Neuronal stem cell (in vitro differentiated cells): ENCODE data around the gene HOXD9.

Experiments used
- DNase-seq: peaks from one replicate; pipeline ENCODE4 v3.0.0-alpha.2; 2013; ENCODE audit warnings: low spot score
- H2AFZ ChIP-seq: one replicate; pipeline ENCODE4 v1.6.1; 2013; ENCODE audit warnings: mild to moderate bottlenecking, low read length, inconsistent platforms
- H2AK5ac ChIP-seq: 2 replicates; pipeline ENCODE4 v1.6.1; 2013; ENCODE audit warnings: low read depth, mild to moderate bottlenecking, inconsistent platforms, low read length, moderate library complexity, mixed read lengths
- H2BK120ac ChIP-seq: 2 replicates; pipeline ENCODE4 v1.6.1; 2013; ENCODE audit warnings: low read depth, mild to moderate bottlenecking, inconsistent platforms, low read length, moderate library complexity, mixed read lengths
- H2BK12ac ChIP-seq: one replicate; pipeline ENCODE4 v1.6.1; 2013; ENCODE audit warnings: low read length, inconsistent platforms
- H2BK15ac ChIP-seq: 2 replicates; pipeline ENCODE4 v1.6.1; 2013; ENCODE audit warnings: mild to moderate bottlenecking, low read length, inconsistent platforms, mixed read lengths
- H2BK5ac ChIP-seq: one replicate; pipeline ENCODE4 v1.6.1; 2013; ENCODE audit warnings: inconsistent platforms, mild to moderate bottlenecking, low read length, moderate library complexity
- H3K14ac ChIP-seq: one replicate; pipeline ENCODE4 v1.6.1; 2013; ENCODE audit warnings: low read length, inconsistent platforms
- H3K18ac ChIP-seq: 2 replicates; pipeline ENCODE4 v1.6.1; 2013; ENCODE audit warnings: low read length, inconsistent platforms
- H3K23ac ChIP-seq: 2 replicates; pipeline ENCODE4 v1.6.1; 2013; ENCODE audit warnings: low read depth, mild to moderate bottlenecking, mixed read lengths, low read length, inconsistent platforms; ENCODE audit not compliant: poor library complexity
- H3K27ac ChIP-seq: replicated peaks from 3 replicates; pipeline ENCODE4 v1.5.1; 2013; ENCODE audit warnings: low read length, inconsistent platforms
- H3K27me3 ChIP-seq, 3 experiments: 2 replicates each; pipeline ENCODE4 v1.6.1; 2013; ENCODE audit warnings: low read length in 3 of 3, mild to moderate bottlenecking in 2 of 3, inconsistent platforms in 1 of 3, low read depth in 1 of 3, mixed read lengths in 1 of 3, moderate library complexity in 1 of 3; ENCODE audit not compliant: control insufficient read depth in 3 of 3, insufficient read depth in 3 of 3
- H3K36me3 ChIP-seq, 2 donors: replicated peaks in 1 of 2; 2 replicates each; pipeline ENCODE4 v1.6.1; 2013; ENCODE audit warnings: low read length in 2 of 2; ENCODE audit not compliant: control insufficient read depth in 2 of 2, insufficient read depth in 2 of 2
- H3K4ac ChIP-seq: 2 replicates; pipeline ENCODE4 v1.6.1; 2013; ENCODE audit warnings: inconsistent platforms, mild to moderate bottlenecking, low read length, moderate library complexity
- H3K4me1 ChIP-seq, 2 donors: 1 replicate in 1 of 2; 2 replicates in 1 of 2; pipeline ENCODE4 v1.6.1; 2013; ENCODE audit warnings: low read length in 2 of 2, low read depth in 1 of 2; ENCODE audit not compliant: control insufficient read depth in 2 of 2, insufficient read depth in 1 of 2
- H3K4me2 ChIP-seq: one replicate; pipeline ENCODE4 v1.6.1; 2013; ENCODE audit warnings: mild to moderate bottlenecking, low read length, inconsistent platforms; ENCODE audit not compliant: insufficient read depth, poor library complexity, severe bottlenecking
- H3K4me3 ChIP-seq, 2 donors: 2 replicates each; pipeline ENCODE4 v1.5.1; 2013; ENCODE audit warnings: low read length in 2 of 2, mild to moderate bottlenecking in 2 of 2, inconsistent platforms in 1 of 2, moderate library complexity in 1 of 2
- H3K79me1 ChIP-seq: one replicate; pipeline ENCODE4 v1.6.1; 2013; ENCODE audit warnings: low read depth, mild to moderate bottlenecking, inconsistent platforms, low read length, moderate library complexity
- H3K9ac ChIP-seq: one replicate; pipeline ENCODE4 v1.6.1; 2013; ENCODE audit warnings: mild to moderate bottlenecking, low read depth, low read length, inconsistent platforms; ENCODE audit not compliant: poor library complexity
- H3K9me3 ChIP-seq, 2 donors: replicated peaks in 1 of 2; 2 replicates each; pipeline versions ENCODE3 to v1.6.1; 2013; ENCODE audit warnings: low read length in 2 of 2, mild to moderate bottlenecking in 2 of 2, inconsistent platforms in 1 of 2, low read depth in 1 of 2, mixed read lengths in 1 of 2, moderate library complexity in 1 of 2; ENCODE audit not compliant: control insufficient read depth in 2 of 2, insufficient read depth in 1 of 2
- H4K8ac ChIP-seq: one replicate; pipeline ENCODE4 v1.6.1; 2013; ENCODE audit warnings: low read depth, mild to moderate bottlenecking, inconsistent platforms, low read length, moderate library complexity
- H4K91ac ChIP-seq: one replicate; pipeline ENCODE4 v1.6.1; 2013; ENCODE audit warnings: low read length, low read depth, mild to moderate bottlenecking, inconsistent platforms; ENCODE audit not compliant: poor library complexity
- WGBS, 2 donors: extraction: QIAGEN DNeasy Blood & Tissue Kit; methylation state at CpG; one replicate each; pipeline ENCODE4 v1.1.7; 2013; ENCODE audit warnings: missing lambda C conversion rate in 2 of 2, mixed read lengths in 1 of 2; ENCODE audit not compliant: insufficient read length in 2 of 2, insufficient replicate concordance in 1 of 2; ENCODE audit errors: extremely low coverage in 2 of 2; 5-methylcytosine and 5-hydroxymethylcytosine counted together

The HOXD9 gene

DNA sequence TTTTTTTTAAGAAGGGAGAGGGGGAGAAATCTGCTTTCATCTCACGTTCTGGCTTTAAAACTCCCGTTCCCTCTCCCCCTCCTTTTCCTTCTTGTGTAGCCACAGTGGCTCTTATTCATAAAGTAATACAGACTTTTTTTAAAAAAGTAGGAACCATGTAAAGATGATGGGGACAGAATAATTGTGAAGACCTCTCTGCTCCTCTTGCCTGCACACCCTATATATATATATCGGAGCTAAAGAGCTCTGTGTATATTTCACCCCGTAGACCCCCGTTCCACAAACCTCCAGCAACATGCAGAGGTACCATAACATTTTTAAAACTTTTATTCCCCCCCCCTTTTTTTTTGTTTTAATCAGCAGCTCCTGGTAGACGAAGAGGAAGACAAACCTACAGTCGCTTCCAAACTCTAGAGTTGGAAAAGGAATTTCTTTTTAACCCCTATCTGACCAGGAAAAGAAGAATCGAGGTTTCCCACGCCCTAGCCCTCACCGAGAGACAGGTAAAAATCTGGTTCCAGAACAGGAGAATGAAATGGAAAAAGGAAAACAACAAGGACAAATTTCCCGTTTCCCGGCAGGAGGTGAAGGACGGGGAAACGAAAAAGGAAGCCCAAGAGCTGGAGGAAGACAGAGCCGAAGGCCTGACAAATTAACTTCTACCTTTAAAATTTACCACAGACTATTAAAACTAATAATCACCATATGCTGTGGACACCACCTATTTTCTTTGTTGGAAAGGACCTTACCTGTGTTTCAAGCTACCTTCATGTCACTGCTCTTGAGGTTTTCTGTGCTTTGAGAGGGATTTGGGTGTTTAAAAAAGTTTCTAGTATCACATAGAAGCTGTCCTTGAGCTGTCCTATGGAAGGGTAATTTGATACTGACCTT, 8.7 kb downstream of the HOXD9 start:
- Histone ChIP-seq H3K27me3 (peaks cover 38 to 98% (median 91%) of the 10 kb centered on the region in 3 experiments), H3K4me3 (no peak overlapping the region)

DNA sequence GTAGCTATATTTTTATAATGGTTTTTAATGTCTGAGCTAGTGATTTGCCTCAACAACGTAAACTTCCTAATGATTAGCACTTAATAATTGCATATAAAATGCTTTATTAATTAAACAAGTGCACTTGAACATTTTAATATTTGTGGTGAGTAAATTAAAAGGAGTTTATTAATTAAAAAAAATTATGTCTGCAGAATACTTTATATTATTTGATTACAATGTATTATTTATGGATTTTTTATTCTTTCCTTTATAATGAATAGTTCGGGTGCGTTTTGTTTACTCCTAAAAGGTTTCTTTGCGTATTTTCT, 9.3 kb downstream of the HOXD9 start:
- no peak overlapping the region for H3K4me2 ChIP-seq
- H3K36me3 ChIP-seq, result no peaks in the 10 kb centered on the region
- H2AK5ac ChIP-seq, result no peak overlapping the region
- H3K4me3 ChIP-seq, result no peak overlapping the region
- no peak overlapping the region for H3K9ac ChIP-seq
- no peak overlapping the region for H2AFZ ChIP-seq
- no peak overlapping the region for H2BK120ac ChIP-seq
- no peak overlapping the region for H3K4ac ChIP-seq
- no CpG with 5 or more reads among the region's 4 CpGs for WGBS, 2 donors
- no peak overlapping the region for H2BK5ac ChIP-seq
- H3K27me3 ChIP-seq, result peaks cover 43 to 98% (median 92%) of the 10 kb centered on the region in 3 experiments
- no peak overlapping the region for H3K14ac ChIP-seq
- no peak overlapping the region for H2BK12ac ChIP-seq
- H4K91ac ChIP-seq, result no peak overlapping the region
- H3K23ac ChIP-seq, result no peak overlapping the region
- no peak overlapping the region for H3K18ac ChIP-seq
- peaks cover 0 to 2% of the 10 kb centered on the region in 2 donors for H3K9me3 ChIP-seq
- no peak for DNase-seq
- H3K4me1 ChIP-seq, result peaks cover 0 to 5% of the 10 kb centered on the region in 2 donors
- no peak overlapping the region for H2BK15ac ChIP-seq
- H3K79me1 ChIP-seq, result no peaks in the 10 kb centered on the region
- H3K27ac ChIP-seq, result no peak overlapping the region
- H4K8ac ChIP-seq, result no peak overlapping the region

More for the DNA sequence above, 8.7 kb downstream of the HOXD9 start:
- Histone ChIP-seq H3K14ac (no peak overlapping the region), H3K9me3 (peaks cover 0 to 2% of the 10 kb centered on the region in 2 donors), H2AFZ (no peak overlapping the region), H4K8ac (no peak overlapping the region), H3K27ac (no peak overlapping the region), H3K79me1 (no peaks in the 10 kb centered on the region), H2BK12ac (no peak overlapping the region), H2BK5ac (no peak overlapping the region), H2BK120ac (no peak overlapping the region), H3K23ac (no peak overlapping the region), H3K18ac (no peak overlapping the region), H3K4ac (no peak overlapping the region), H3K4me1 (peaks cover 0 to 5% of the 10 kb centered on the region in 2 donors), H3K9ac (no peak overlapping the region), H2BK15ac (no peak overlapping the region), H4K91ac (no peak overlapping the region), H3K4me2 (no peak overlapping the region), H3K36me3 (no peaks in the 10 kb centered on the region), H2AK5ac (no peak overlapping the region)
- no CpG with 5 or more reads among the region's 15 CpGs for WGBS, 2 donors
- DNase-seq, result no peak

DNA sequence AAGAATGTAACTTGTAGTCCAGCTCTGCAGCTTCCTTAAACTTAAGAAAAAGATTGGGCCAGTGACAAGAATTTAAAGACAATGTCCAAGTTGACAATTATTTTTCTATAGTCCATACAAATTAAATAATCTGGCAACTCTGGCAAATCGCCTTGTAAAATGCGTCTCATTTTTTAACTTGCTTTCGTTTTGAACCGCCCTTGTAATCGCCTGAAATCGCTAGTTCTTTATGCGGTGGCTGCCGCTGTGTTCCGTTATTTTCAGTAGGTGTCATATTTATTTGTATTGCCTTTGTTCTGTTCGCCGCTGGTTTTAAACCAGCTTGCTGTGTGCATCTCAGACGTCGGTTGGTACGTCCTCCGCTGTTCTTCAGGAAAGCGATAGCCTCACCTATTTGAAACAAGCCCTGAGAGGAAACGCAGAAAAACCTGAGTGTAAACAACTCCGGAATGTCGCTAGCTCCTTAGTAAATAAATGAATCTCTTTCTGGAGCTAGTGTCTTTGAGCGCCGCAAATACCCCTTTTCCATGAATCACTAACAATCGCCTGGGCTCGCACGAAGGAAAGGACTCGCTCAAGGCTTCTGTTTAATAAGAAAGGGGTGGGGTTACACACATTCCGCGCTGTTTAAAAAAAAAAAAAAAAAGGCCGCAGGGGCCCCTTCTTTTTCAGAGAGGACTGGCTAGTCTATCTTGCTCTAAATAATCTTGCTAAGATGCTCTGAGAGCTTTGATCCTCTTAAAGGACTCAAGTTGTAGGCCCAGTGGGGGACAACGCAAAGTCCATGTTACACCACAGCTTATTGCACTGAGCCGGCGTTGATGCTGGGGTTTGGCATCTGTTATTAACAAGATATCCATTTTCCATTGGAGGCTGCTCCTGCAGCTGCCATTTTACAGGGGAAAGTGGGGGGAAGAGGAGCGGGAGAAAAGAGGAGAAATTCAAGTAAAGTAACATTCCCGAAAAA, 10.0 kb downstream of the HOXD9 start:
- H3K18ac ChIP-seq, result no peak overlapping the region
- H4K91ac ChIP-seq, result no peak overlapping the region
- no peak overlapping the region for H2BK5ac ChIP-seq
- no peak overlapping the region for H3K23ac ChIP-seq
- H3K4ac ChIP-seq, result no peak overlapping the region
- H4K8ac ChIP-seq, result no peak overlapping the region
- DNase-seq, result no peak
- H3K27me3 ChIP-seq, result peaks cover 47 to 98% (median 97%) of the 10 kb centered on the region in 3 experiments
- no CpG with 5 or more reads among the region's 33 CpGs for WGBS, 2 donors
- H3K4me3 ChIP-seq, result no peak overlapping the region
- H3K9ac ChIP-seq, result no peak overlapping the region
- H3K4me2 ChIP-seq, result no peak overlapping the region
- H3K79me1 ChIP-seq, result no peaks in the 10 kb centered on the region
- no peak overlapping the region for H2BK15ac ChIP-seq
- H3K36me3 ChIP-seq, result no peaks in the 10 kb centered on the region
- H2BK12ac ChIP-seq, result no peak overlapping the region
- no peak overlapping the region for H2BK120ac ChIP-seq
- H2AFZ ChIP-seq, result no peak overlapping the region
- peaks cover under 1 to 2% of the 10 kb centered on the region in 2 donors for H3K9me3 ChIP-seq
- peaks cover 0 to 5% of the 10 kb centered on the region in 2 donors for H3K4me1 ChIP-seq
- H3K14ac ChIP-seq, result no peak overlapping the region
- no peak overlapping the region for H2AK5ac ChIP-seq
- no peak overlapping the region for H3K27ac ChIP-seq

GRCh38 chr2:176133389-176133788, 10.9 kb downstream of the HOXD9 start:
- H2AK5ac ChIP-seq, result no peak overlapping the region
- peaks cover 45 to 98% (median 96%) of the 10 kb centered on the region in 3 experiments for H3K27me3 ChIP-seq
- peaks cover 0 to 5% of the 10 kb centered on the region in 2 donors for H3K4me1 ChIP-seq
- no peak overlapping the region for H3K9ac ChIP-seq
- H3K4ac ChIP-seq, result no peak overlapping the region
- DNase-seq, result no peak
- H2AFZ ChIP-seq, result no peak overlapping the region
- no peak overlapping the region for H3K14ac ChIP-seq
- H2BK15ac ChIP-seq, result no peak overlapping the region
- no peak overlapping the region for H4K91ac ChIP-seq
- peaks cover 2 to 10% of the 10 kb centered on the region in 2 donors for H3K9me3 ChIP-seq
- H2BK5ac ChIP-seq, result no peak overlapping the region
- no peak overlapping the region for H3K27ac ChIP-seq
- H3K18ac ChIP-seq, result no peak overlapping the region
- no peak overlapping the region for H2BK120ac ChIP-seq
- no peak overlapping the region for H4K8ac ChIP-seq
- no peak overlapping the region for H2BK12ac ChIP-seq
- H3K4me2 ChIP-seq, result no peak overlapping the region
- H3K36me3 ChIP-seq, result no peaks in the 10 kb centered on the region
- H3K79me1 ChIP-seq, result no peaks in the 10 kb centered on the region
- H3K4me3 ChIP-seq, result no peak overlapping the region
- H3K23ac ChIP-seq, result no peak overlapping the region
